Measurements from ENCODE around the gene TAF4.

DNA sequence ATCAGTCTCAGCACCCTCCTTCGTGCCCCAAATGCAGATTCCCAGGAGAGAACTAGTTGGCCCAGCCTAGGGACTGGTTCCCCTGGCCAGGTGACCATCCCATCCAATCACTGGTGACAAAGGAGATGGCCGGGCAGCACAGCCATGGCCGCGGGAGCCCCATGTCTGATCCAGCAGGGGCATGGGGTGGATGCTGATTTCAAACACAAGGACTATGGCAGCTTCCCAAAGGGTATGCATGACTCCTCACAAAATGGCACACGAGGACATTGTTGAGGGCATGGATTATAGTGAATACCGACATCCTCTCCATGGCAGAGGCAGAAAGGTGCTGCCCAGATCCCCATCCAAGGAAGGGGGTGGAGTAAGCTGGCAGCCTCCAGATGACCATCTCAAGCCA is 46.7 kb upstream of the TAF4 start:
- no peak for TF ChIP-seq EZH2phosphoT487 (conservative IDR thresholded peaks at IDR 0.05; ENCODE audit: low read length)
- TF ChIP-seq, protein P1, sequence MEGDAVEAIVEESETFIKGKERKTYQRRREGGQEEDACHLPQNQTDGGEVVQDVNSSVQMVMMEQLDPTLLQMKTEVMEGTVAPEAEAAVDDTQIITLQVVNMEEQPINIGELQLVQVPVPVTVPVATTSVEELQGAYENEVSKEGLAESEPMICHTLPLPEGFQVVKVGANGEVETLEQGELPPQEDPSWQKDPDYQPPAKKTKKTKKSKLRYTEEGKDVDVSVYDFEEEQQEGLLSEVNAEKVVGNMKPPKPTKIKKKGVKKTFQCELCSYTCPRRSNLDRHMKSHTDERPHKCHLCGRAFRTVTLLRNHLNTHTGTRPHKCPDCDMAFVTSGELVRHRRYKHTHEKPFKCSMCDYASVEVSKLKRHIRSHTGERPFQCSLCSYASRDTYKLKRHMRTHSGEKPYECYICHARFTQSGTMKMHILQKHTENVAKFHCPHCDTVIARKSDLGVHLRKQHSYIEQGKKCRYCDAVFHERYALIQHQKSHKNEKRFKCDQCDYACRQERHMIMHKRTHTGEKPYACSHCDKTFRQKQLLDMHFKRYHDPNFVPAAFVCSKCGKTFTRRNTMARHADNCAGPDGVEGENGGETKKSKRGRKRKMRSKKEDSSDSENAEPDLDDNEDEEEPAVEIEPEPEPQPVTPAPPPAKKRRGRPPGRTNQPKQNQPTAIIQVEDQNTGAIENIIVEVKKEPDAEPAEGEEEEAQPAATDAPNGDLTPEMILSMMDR (IDR thresholded peaks at IDR 0.05; ENCODE audit: insufficient read depth, low read length, poor library complexity, severe bottlenecking) = no peak
